B cell (primary cell): ENCODE results near the gene WAC. TPM values are rescaled to one million over a fixed set of nuclear protein-coding genes. Genes with fewer than 3 reads are reported as not detected.

ENCODE experiments used
- ATAC-seq: fragments of 200-7000 bp; cut with Tn5 transposase; one replicate; pipeline ENCODE4 v1.10.0; 2021; ENCODE audit warnings: low read depth, mild to moderate bottlenecking, moderate number of reproducible peaks, moderate library complexity
- CTCF ChIA-PET: fragments of 350-600 bp; sonication (Branson Sonifier 250); formaldehyde crosslinking; loops from one replicate; lab custom pipeline; 2021; ENCODE audit warnings: antibody characterized with exemption, inconsistent platforms; lab: Charles Lee
- POLR2A ChIA-PET: fragments of 350-600 bp; sonication (Branson Sonifier 250); formaldehyde crosslinking; loops from one replicate; lab custom pipeline; 2021; ENCODE audit warnings: antibody characterized with exemption; lab: Charles Lee
- DNase-seq: peaks from one replicate; pipeline ENCODE4 v3.0.0; 2013
- H2AFZ ChIP-seq: 2 replicates; pipeline ENCODE4 v1.6.1; 2012; ENCODE audit warnings: mild to moderate bottlenecking, low read depth, low read length; ENCODE audit not compliant: insufficient read depth, poor library complexity, severe bottlenecking
- H3K27ac ChIP-seq, 2 donors: 1 replicate in 1 of 2; 2 replicates in 1 of 2; pipeline ENCODE4 v1.5.1; 2012 to 2013; ENCODE audit warnings: low read length in 2 of 2, mild to moderate bottlenecking in 2 of 2, moderate library complexity in 1 of 2
- H3K27me3 ChIP-seq, 4 experiments: fragments of 200-600 bp in 1 of 4; sonication (generic) in 1 of 4; replicated peaks in 1 of 4; 1 replicate in 2 of 4; 2 replicates in 2 of 4; pipeline versions ENCODE4 v1.6.1 to v1.7.0; 2013 to 2016; ENCODE audit warnings: low read length in 3 of 4, mild to moderate bottlenecking in 2 of 4, mixed read lengths in 1 of 4, moderate library complexity in 1 of 4; ENCODE audit not compliant: insufficient read depth in 4 of 4, control insufficient read depth in 3 of 4; ENCODE audit errors: control extremely low read depth in 1 of 4
- H3K36me3 ChIP-seq, 2 experiments: replicated peaks in 1 of 2; 1 replicate in 1 of 2; 2 replicates in 1 of 2; pipeline versions ENCODE4 v1.6.1 to v1.7.1; 2013; ENCODE audit warnings: low read length in 1 of 2; ENCODE audit not compliant: insufficient read depth in 2 of 2, control insufficient read depth in 1 of 2; ENCODE audit errors: control extremely low read depth in 1 of 2, extremely low read depth in 1 of 2
- H3K4me1 ChIP-seq, 2 donors: fragments of 200-600 bp in 1 of 2; sonication (generic) in 1 of 2; 1 replicate in 1 of 2; 2 replicates in 1 of 2; pipeline versions ENCODE4 v1.5.1 to v1.6.1; 2013 to 2017; ENCODE audit warnings: low read length in 2 of 2; ENCODE audit not compliant: control insufficient read depth in 2 of 2, insufficient read depth in 2 of 2
- H3K4me2 ChIP-seq: replicated peaks from 2 replicates; pipeline ENCODE3; 2012; ENCODE audit warnings: mild to moderate bottlenecking, low read depth, low read length; ENCODE audit not compliant: poor library complexity, severe bottlenecking
- H3K4me3 ChIP-seq, 5 experiments: fragments of 200-600 bp in 1 of 5; sonication (generic) in 1 of 5; 1 replicate in 3 of 5; 2 replicates in 2 of 5; pipeline versions ENCODE4 v1.5.1 to v1.7.0; 2011 to 2016; ENCODE audit warnings: low read length in 4 of 5, mild to moderate bottlenecking in 4 of 5, low read depth in 2 of 5, control low read depth in 1 of 5, moderate library complexity in 1 of 5; ENCODE audit not compliant: insufficient read depth in 1 of 5; ENCODE audit errors: control extremely low read depth in 1 of 5, extremely low read depth in 1 of 5
- H3K79me2 ChIP-seq: fragments of 200-600 bp; sonication (generic); one replicate; pipeline ENCODE4 v1.6.0; 2016; ENCODE audit warnings: low read length; ENCODE audit not compliant: control insufficient read depth, insufficient read depth
- H3K9ac ChIP-seq: fragments of 200-600 bp; sonication (generic); 2 replicates; pipeline ENCODE4 v1.6.1; 2017; ENCODE audit warnings: mild to moderate bottlenecking, low read length, moderate library complexity
- H3K9me3 ChIP-seq, 3 donors: one replicate each; pipeline versions ENCODE4 v1.6.1 to v1.7.1; 2013; ENCODE audit warnings: low read length in 2 of 3; ENCODE audit not compliant: control insufficient read depth in 2 of 3, insufficient read depth in 1 of 3; ENCODE audit errors: control extremely low read depth in 1 of 3
- H4K20me1 ChIP-seq: 2 replicates; pipeline ENCODE4 v1.6.0; 2012; ENCODE audit warnings: mild to moderate bottlenecking, low read length; ENCODE audit not compliant: insufficient read depth, control insufficient read depth, poor library complexity, severe bottlenecking
- H3K27ac Mint-ChIP-seq: one replicate; pipeline ENCODE4 v1.8.0; 2021; ENCODE audit warnings: mixed read lengths
- H3K27me3 Mint-ChIP-seq: one replicate; pipeline ENCODE4 v1.8.0; 2021; ENCODE audit warnings: mixed read lengths
- H3K4me1 Mint-ChIP-seq: one replicate; pipeline ENCODE4 v1.8.0; 2021; ENCODE audit warnings: mixed read lengths
- H3K4me3 Mint-ChIP-seq: one replicate; pipeline ENCODE4 v1.8.0; 2021; ENCODE audit warnings: mixed read lengths
- H3K9me3 Mint-ChIP-seq: one replicate; pipeline ENCODE4 v1.8.0; 2022; ENCODE audit warnings: mixed read lengths; ENCODE audit not compliant: insufficient read depth
- CTCF ChIP-seq: fragments of 200-600 bp; IDR thresholded peaks from one replicate; pipeline ENCODE4 v1.8.0; 2022; ENCODE audit warnings: antibody characterized with exemption, mild to moderate bottlenecking
- EZH2 ChIP-seq: IDR thresholded peaks from 2 replicates; pipeline ENCODE4 v1.6.1; 2012; ENCODE audit warnings: borderline replicate concordance, low read depth, mild to moderate bottlenecking, moderate library complexity, low read length; ENCODE audit not compliant: insufficient read depth, poor library complexity, severe bottlenecking
- WGBS: methylation state at CpG from one replicate; pipeline ENCODE4 v1.1.5; 2013; ENCODE audit warnings: missing lambda C conversion rate; ENCODE audit not compliant: insufficient coverage; 5-methylcytosine and 5-hydroxymethylcytosine counted together
- intact Hi-C: fragments of 100-400 bp; cut with micrococcal nuclease; formaldehyde crosslinking; loops from one replicate; pipeline ENCODE4 v1.10.0; 2022
- polyA plus RNA-seq: library from polyadenylated mRNA; depleted of rRNA; stranded (reverse); fragments of >200 nt; gene quantifications from 2 replicates; pipeline ENCODE4 v1.2.3, GENCODE V29; 2012
- total RNA-seq, 2 donors: library from RNA; stranded (reverse); fragments of 120-200 nt in 1 of 2; gene quantifications; 1 replicate in 1 of 2; 2 replicates in 1 of 2; pipeline versions ENCODE4 v1.2.3 to v1.2.4, GENCODE V29; 2013 to 2022

The WAC gene
- total and polyA plus RNA-seq, 2 donors (not counting 1 experiment from before 2014, with no cell fraction given), result 77.4 to 196 TPM

GRCh38 chr10:28538595-28538994 is 5.7 kb downstream of the WAC start:
- no peak for TF ChIP-seq EZH2
- no peak for TF ChIP-seq CTCF
- Histone ChIP-seq H3K4me3 (no peak overlapping the region), H4K20me1 (peaks cover 67% of the 10 kb centered on the region), H3K27me3 (no peaks in the 10 kb centered on the region), H3K79me2 (peaks cover 96% of the 10 kb centered on the region), H3K27ac (no peak overlapping the region), H3K4me2 (no peak overlapping the region), H3K36me3 (peaks cover 17 to 72% of the 10 kb centered on the region in 2 experiments), H3K9me3 (no peaks in the 10 kb centered on the region), H3K9ac (no peak overlapping the region), H2AFZ (no peak overlapping the region), H3K4me1 (peaks cover 16 to 37% of the 10 kb centered on the region in 2 donors)
- ATAC-seq (no peak), DNase-seq (no peak)
- Mint-ChIP-seq H3K27ac (no peak overlapping the region), H3K4me1 (peaks cover 59% of the 10 kb centered on the region), H3K9me3 (no peaks in the 10 kb centered on the region), H3K4me3 (no peak overlapping the region), H3K27me3 (no peaks in the 10 kb centered on the region)
- POLR2A ChIA-PET, result no interaction called here
- CTCF ChIA-PET, result interaction anchor here (0.7 kb wide), 1 partner anchor 1283 kb away, joined by 3 read pairs; no protein-coding TSS in a partner anchor
- no CpG with 5 or more reads among the region's 1 CpG for WGBS
- intact Hi-C loops, result loop anchor here (10.0 kb wide), 1 partner anchor 204 kb away; no protein-coding TSS in a partner anchor

GRCh38 chr10:28540145-28540544 is 7.2 kb downstream of the WAC start:
- H3K27ac Mint-ChIP-seq, result no peak overlapping the region
- no peak overlapping the region for H3K4me3 Mint-ChIP-seq
- DNase-seq (no peak), ATAC-seq (no peak)
- WGBS, result no CpG with 5 or more reads among the region's 3 CpGs
- H3K9ac ChIP-seq, result no peak overlapping the region
- H3K27ac ChIP-seq, result no peak overlapping the region
- H3K4me2 ChIP-seq, result no peak overlapping the region
- peaks cover 50% of the 10 kb centered on the region for H3K4me1 Mint-ChIP-seq
- peaks cover 96% of the 10 kb centered on the region for H3K79me2 ChIP-seq
- no peaks in the 10 kb centered on the region for H3K27me3 Mint-ChIP-seq
- H2AFZ ChIP-seq, result no peak overlapping the region
- ChIA-PET POLR2A (no interaction called here), CTCF (no interaction called here)
- no peaks in the 10 kb centered on the region for H3K9me3 ChIP-seq
- peaks cover 13 to 26% of the 10 kb centered on the region in 2 donors for H3K4me1 ChIP-seq
- no peak overlapping the region for H3K4me3 ChIP-seq
- intact Hi-C loops, result no loop called here
- H3K9me3 Mint-ChIP-seq, result no peaks in the 10 kb centered on the region
- TF ChIP-seq EZH2 (no peak), CTCF (no peak)
- H3K27me3 ChIP-seq, result no peaks in the 10 kb centered on the region
- peaks cover 69% of the 10 kb centered on the region for H4K20me1 ChIP-seq
- peaks cover 23 to 85% of the 10 kb centered on the region in 2 experiments for H3K36me3 ChIP-seq
